NCI-H69 (cell line): ENCODE data around the gene NSDHL.
A peak's percentile ranks its signal among the peaks of the same experiment; 100 is the strongest.
"Not testable (repeated sequence)": the region's sequence is repeated elsewhere in the genome, so short reads cannot be mapped to it uniquely, and the experiment has no call there.

Experiments used
- DNase-seq: peaks from one replicate; lab custom pipeline; 2025; lab: John Stamatoyannopoulos, UW

NSDHL gene

GRCh38 chrX:152893980-152894610, 63.2 kb downstream of the NSDHL start:
- DNase-seq = no peak

- no peak for DNase-seq
These were observed 64.3 kb downstream of the NSDHL start for GRCh38 chrX:152895121-152895520.

DNA sequence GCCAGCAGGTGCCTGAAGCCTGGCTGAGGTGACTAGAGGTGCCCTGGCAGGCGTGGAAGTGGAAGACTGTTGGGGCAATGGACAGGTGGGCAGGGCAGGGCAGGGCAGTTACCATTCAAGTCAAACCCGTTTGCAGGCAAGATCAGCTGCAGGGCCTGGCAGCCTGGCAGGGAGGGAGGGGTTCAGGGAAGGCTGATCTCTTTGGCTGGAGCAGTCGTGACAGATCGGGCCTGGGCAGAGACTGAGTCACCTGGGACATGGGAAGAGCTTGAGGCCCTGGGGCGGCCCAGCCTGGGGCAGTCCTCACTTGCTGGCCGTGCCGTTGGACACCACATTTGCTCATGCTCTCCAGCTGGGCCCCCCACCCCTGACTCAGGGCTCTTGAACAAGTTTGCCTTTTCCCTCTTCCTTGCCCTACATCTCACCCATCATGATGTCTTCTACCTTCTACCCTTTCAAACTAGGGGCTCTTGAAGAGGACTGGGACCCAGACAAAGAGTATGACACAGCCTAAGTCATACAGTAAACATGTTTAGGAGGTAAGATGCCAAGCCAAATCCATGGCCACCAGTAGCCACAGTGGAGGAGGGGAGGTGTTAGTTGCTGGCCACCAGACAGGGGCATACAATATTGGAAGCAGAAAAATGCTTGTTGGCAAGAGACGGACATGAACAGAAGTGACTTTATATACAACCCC, 65.0 kb downstream of the NSDHL start:
- no peak for DNase-seq

- DNase-seq = no peak
These were observed 65.6 kb downstream of the NSDHL start for GRCh38 chrX:152896450-152896849.

DNA sequence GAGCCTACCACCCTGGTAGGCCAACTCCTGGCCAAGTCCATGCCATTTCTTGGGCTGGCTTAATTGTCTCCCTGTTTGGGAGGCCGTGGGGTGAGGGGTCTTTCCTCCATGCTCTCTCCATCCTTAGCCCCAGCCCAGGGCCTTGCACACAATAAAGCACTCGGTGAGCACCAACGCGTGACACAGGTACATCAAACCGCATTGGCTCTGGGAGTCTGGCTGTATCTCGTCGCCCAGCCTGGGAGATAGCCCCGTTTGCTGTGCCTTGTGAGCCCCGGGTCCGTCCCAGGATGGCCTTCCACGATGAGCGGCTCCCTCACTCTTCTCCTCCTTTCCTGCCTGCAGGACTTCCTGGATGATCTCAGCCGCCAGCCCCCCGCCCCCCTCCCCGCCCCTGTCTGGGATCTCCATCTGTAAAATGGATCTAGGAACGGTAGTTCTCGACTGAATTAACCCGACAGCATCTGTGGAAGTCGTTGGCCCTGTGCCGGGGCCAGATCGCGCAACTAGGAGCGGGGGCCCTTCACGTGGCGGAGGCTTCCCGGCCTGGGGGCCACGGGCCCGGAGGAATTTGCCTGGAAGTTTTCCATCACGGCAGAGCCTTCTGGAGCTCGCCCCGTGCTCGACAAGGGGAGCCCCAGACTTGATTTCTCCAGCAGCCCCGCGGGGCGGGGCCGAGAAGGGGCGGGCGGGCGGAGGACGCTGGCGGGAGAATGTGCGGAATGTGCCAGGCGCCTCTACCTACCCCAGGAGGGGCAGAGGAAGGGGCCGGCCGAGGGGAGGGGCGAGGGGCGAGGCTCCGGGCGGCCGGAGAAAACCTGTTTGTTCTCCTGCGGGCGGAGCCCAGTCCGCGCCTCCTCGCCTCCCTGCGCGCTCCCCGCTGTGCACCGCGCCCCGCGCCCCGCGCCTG, 66.6 kb downstream of the NSDHL start, which contains the start of gene ZNF185:
ZNF185 (plus strand) TSS at position 846 of the 910 bp plus-strand sequence. CDS start 16,423 bp downstream, outside the sequence.
- DNase-seq = peak; percentile 74

DNA sequence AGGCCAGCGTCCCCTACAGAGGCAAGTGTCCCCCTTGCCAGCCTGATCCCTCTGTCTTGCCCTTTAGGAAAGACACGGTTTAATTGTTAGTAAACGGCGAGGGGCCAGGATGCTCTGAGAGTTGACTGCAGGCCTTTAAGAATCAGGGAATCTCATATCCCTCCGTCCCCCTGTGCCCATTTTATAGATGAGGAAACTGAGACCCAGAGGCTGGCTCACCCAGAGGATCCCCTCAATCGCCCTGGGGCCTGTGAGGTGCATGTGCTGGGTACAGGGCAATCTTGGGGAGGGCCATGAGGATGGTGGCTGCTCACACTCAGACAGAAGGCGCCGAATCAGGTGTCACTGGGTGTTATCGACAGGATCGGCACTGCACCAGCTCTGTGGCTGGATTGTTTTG, 67.6 kb downstream of the NSDHL start:
- no peak for DNase-seq

GRCh38 chrX:152899111-152899873, 68.4 kb downstream of the NSDHL start:
- no peak for DNase-seq

GRCh38 chrX:152899874-152900719, 69.2 kb downstream of the NSDHL start:
- no peak for DNase-seq

DNA sequence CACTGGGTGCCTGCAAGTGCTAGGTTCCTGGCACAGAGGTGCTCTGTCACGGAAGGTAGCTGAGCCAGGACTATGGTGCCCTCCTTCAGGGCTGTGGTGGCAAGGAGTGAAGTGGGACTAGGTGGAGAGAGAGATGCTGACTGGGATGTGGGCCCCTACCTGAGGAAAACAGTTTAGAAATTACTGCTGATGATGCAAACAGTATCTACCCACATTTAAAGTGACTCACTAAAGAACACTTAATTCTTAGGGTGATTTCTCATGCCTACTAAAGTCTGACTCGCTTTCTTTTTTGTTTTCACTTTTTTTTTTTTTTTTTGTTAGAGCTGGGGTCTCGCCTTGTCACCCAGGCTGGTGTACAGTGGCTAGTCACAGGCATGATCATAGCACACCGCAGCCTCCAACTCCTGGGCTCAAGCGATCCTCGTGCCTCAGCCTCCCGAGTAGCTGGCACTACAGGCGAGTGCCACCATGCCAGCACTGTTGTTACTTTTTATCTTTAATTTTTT, 70.1 kb downstream of the NSDHL start:
- DNase-seq = no peak

- peak; percentile 65 for DNase-seq
These were observed 71.1 kb downstream of the NSDHL start for GRCh38 chrX:152901816-152902501.

DNA sequence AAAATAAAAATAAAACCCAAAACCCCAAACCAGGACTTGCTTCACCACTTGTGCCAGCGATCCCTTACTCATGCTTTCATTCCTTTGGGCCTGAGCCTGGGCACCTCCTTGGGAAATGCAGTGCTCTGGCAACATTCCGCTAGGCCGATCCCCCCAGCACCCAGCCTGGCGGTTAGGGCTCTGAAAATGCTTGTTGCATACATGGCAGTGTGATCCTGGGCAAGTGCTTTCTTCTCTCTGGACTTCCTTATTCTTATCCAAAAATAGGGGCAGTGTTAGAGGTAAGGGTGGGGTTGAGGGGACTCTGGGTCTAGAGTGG, 71.6 kb downstream of the NSDHL start:
- DNase-seq = no peak

GRCh38 chrX:152903589-152903988, 72.7 kb downstream of the NSDHL start:
- no peak for DNase-seq

GRCh38 chrX:152904151-152905080, 73.6 kb downstream of the NSDHL start:
- DNase-seq = peak; percentile 54

DNA sequence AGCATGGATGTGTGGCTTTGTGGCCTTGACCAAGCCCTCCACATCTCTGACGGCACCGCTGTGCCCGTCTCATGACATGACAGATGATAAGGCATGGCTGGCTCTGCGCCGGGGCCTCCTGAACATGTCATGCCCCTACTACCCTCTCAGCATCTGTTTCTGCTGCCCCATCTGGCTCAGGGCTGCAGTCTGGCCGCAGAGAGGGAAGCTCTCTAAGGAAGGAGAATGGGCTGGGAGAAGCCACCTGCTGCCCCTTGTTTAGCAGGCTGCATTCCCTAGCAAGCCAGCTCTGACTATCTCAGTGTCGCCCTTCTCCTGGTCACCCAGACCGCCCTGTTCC, 74.2 kb downstream of the NSDHL start:
- no peak for DNase-seq

GRCh38 chrX:152907084-152907651, 76.3 kb downstream of the NSDHL start:
- DNase-seq = peak; percentile 63

GRCh38 chrX:152908486-152908885, 77.6 kb downstream of the NSDHL start:
- DNase-seq = no peak

DNA sequence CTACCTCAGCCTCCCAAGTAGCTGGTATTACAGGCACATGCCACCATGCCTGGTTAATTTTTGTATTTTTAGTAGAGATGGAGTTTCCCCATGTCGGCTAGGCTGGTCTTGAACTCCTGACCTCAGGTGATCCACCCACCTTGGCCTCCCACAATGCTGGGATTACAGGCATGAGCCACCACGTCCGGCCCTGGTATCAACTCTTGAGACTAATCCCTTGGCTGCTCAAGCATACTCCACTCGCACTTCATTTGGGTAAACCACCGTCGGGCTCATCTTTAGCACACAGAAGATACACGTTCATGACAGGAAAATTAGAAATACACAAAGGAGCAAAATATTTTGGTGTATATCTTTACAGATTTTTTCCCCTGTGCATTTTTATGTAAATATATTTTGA, 79.2 kb downstream of the NSDHL start:
- not testable (repeated sequence) for DNase-seq

DNA sequence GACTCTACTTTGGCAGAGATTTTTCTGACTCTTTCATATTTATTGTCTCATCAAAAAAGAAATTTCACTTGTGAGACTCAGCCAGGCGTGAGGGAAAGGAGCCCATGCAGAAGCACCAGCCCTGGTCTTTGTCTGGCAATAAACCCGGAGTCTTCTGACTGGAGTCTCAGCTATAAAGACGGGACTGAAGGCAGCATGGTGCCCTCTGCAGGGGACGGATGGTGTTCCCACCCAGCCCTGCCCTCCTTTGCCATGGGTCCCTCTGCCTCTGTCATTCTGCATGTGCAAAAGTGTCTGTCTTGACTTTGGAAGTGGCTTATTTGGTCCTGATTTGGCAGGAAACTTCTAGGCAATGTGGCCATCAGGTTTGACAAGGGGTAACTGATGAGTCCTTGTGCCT, 81.2 kb downstream of the NSDHL start:
- peak; percentile 4 for DNase-seq

- DNase-seq = no peak
These were observed 81.8 kb downstream of the NSDHL start for GRCh38 chrX:152912641-152913040.
